K562 (cell line): ENCODE data around the gene NIPAL3. TPM values are rescaled to one million over a fixed set of nuclear protein-coding genes. Genes with fewer than 3 reads are reported as not detected.
A peak's percentile ranks its signal among the peaks of the same experiment; 100 is the strongest.

ENCODE experiments used
- ATAC-seq: fragments of 200-7000 bp; cut with Tn5 transposase; 3 replicates; pipeline ENCODE4 v1.9.1; 2020; ENCODE audit warnings: moderate library complexity
- BruUV-seq: library from RNA; stranded (reverse); fragments of 400-500 nt; replicated peaks from 2 replicates; lab custom pipeline; 2021; lab: Mats Ljungman, UMichigan
- CTCF ChIA-PET: fragments of 300-600 bp; formaldehyde crosslinking; extraction: SDS; loops from one replicate; lab custom pipeline; 2021; ENCODE audit warnings: low intra/inter-chr PET ratio; lab: Yijun Ruan, JAX
- POLR2A ChIA-PET: fragments of 300-600, 350-650 bp; sonication (Branson Sonifier 250); formaldehyde crosslinking; extraction: SDS; loops from one replicate; lab custom pipeline; 2021; ENCODE audit warnings: antibody characterized with exemption, inconsistent platforms; lab: Yijun Ruan, JAX
- DNase-seq, 4 experiments: peaks; one replicate each; pipeline versions ENCODE4 v3.0.0 to v3.0.0-alpha.2; 2011 to 2018; ENCODE audit warnings: low spot score in 3 of 4, mixed read lengths in 3 of 4; ENCODE audit errors: extremely low read depth in 1 of 4
- FAIRE-seq: peaks from 2 replicates; lab custom pipeline; 2011; peaks lifted over from hg19 to GRCh38; lab: Jason Lieb, UNC
- H2AFZ ChIP-seq: 2 replicates; pipeline ENCODE4 v1.6.0; 2011; ENCODE audit warnings: low read depth, low read length, control low read depth, inconsistent platforms
- H3K27ac ChIP-seq: fragments of 200-600 bp; 3 replicates; pipeline ENCODE4 v1.8.0; 2011; ENCODE audit warnings: low read depth, mild to moderate bottlenecking, control low read depth, inconsistent platforms, low read length, moderate library complexity, mixed read lengths; ENCODE audit errors: extremely low read depth
- H3K27me3 ChIP-seq, 2 experiments: fragments of 300-600 bp in 1 of 2; 2 replicates in 1 of 2; 3 replicates in 1 of 2; pipeline versions ENCODE4 v1.6.0 to v1.8.0; 2011; ENCODE audit warnings: inconsistent platforms in 2 of 2, low read length in 2 of 2, mild to moderate bottlenecking in 1 of 2, mixed read lengths in 1 of 2, moderate library complexity in 1 of 2; ENCODE audit not compliant: control insufficient read depth in 2 of 2, insufficient read depth in 2 of 2
- H3K36me3 ChIP-seq: fragments of 300-600 bp; 3 replicates; pipeline ENCODE4 v1.8.0; 2011; ENCODE audit warnings: mild to moderate bottlenecking, low read length, inconsistent platforms; ENCODE audit not compliant: control insufficient read depth, insufficient read depth
- H3K4me1 ChIP-seq, 2 experiments: fragments of 200-600 bp in 1 of 2; replicated peaks in 1 of 2; 2 replicates in 1 of 2; 3 replicates in 1 of 2; pipeline versions ENCODE4 v1.5.1 to v1.8.0; 2011; ENCODE audit warnings: inconsistent platforms in 2 of 2, low read length in 2 of 2, mild to moderate bottlenecking in 1 of 2, mixed read lengths in 1 of 2, moderate library complexity in 1 of 2; ENCODE audit not compliant: control insufficient read depth in 2 of 2, insufficient read depth in 2 of 2
- H3K4me2 ChIP-seq: 2 replicates; pipeline ENCODE4 v1.6.1; 2011; ENCODE audit warnings: low read length, control low read depth, inconsistent platforms, mixed read lengths; ENCODE audit not compliant: insufficient read depth
- H3K4me3 ChIP-seq: fragments of 200-600 bp; sonication (generic), shearing (Covaris generic); 2 replicates; pipeline ENCODE4 v1.5.1; 2016; ENCODE audit warnings: control low read depth, inconsistent platforms
- H3K79me2 ChIP-seq: fragments of 200-600 bp; 3 replicates; pipeline ENCODE4 v1.8.0; 2011; ENCODE audit warnings: low read length, inconsistent platforms; ENCODE audit not compliant: control insufficient read depth, insufficient read depth
- H3K9ac ChIP-seq, 2 experiments: 2 replicates each; pipeline versions ENCODE4 v1.6.0 to v1.6.1; 2011; ENCODE audit warnings: low read depth in 2 of 2, low read length in 2 of 2, control low read depth in 1 of 2, inconsistent platforms in 1 of 2, mild to moderate bottlenecking in 1 of 2, mixed read lengths in 1 of 2; ENCODE audit not compliant: insufficient read depth in 1 of 2
- H3K9me1 ChIP-seq: one replicate; pipeline ENCODE4 v1.6.0; 2011; ENCODE audit warnings: inconsistent platforms, mild to moderate bottlenecking, low read length, moderate library complexity; ENCODE audit not compliant: control insufficient read depth, insufficient read depth
- H3K9me3 ChIP-seq: replicated peaks from 2 replicates; pipeline ENCODE4 v1.5.1; 2011; ENCODE audit warnings: low read depth, low read length, inconsistent platforms; ENCODE audit not compliant: control insufficient read depth, insufficient read depth
- H4K20me1 ChIP-seq: replicated peaks from 2 replicates; pipeline ENCODE4 v1.6.1; 2011; ENCODE audit warnings: low read length, inconsistent platforms, mixed read lengths; ENCODE audit not compliant: control insufficient read depth, insufficient read depth
- CTCF ChIP-seq, 3 experiments: IDR thresholded peaks in 2 of 3; conservative IDR thresholded peaks in 1 of 3; 2 replicates each; pipeline ENCODE4 v1.5.1; 2011 to 2012; ENCODE audit warnings: low read length in 3 of 3, mild to moderate bottlenecking in 3 of 3, control low read depth in 2 of 3, improper control_type of control experiment in 1 of 3, inconsistent platforms in 1 of 3, low read depth in 1 of 3, mixed read lengths in 1 of 3, moderate library complexity in 1 of 3; ENCODE audit not compliant: insufficient read depth in 2 of 3
- WGBS: fragments of 100-300 bp; shearing (Covaris generic); methylation state at CpG from one replicate; pipeline ENCODE4 v1.1.6; 2016; ENCODE audit warnings: low coverage, mixed read lengths; ENCODE audit not compliant: insufficient coverage; ENCODE audit errors: missing lambda C conversion rate; 5-methylcytosine and 5-hydroxymethylcytosine counted together
- in situ Hi-C: fragments of 300-500 bp; cut with MboI; formaldehyde crosslinking; loops from 4 replicates; pipeline ENCODE4 v1.15.0; 2018; ENCODE audit warnings: inconsistent platforms, mixed read lengths
- intact Hi-C: fragments of 100-400 bp; cut with micrococcal nuclease; formaldehyde crosslinking; loops from 2 replicates; pipeline ENCODE4 v1.14.2; 2022
- polyA plus RNA-seq, 8 experiments: library from polyadenylated mRNA; depleted of rRNA in 4 of 8; stranded (reverse) in 5 of 8; unstranded in 3 of 8; fragments of >200 nt; fragmentation: Nextera tagmentation in 2 of 8; fragmentation: Illumina TruSeq in 1 of 8; extraction: Ambion mirVana in 2 of 8; extraction: Trizol in 1 of 8; gene quantifications; 2 replicates each; pipeline versions ENCODE4 v1.2.1 to v1.2.3, GENCODE V29; 2011 to 2014; ENCODE audit warnings: inconsistent platforms in 1 of 8, missing spikeins in 1 of 8
- total RNA-seq, 7 experiments: library from RNA; depleted of rRNA in 6 of 7; stranded (reverse); fragments of >200 nt in 6 of 7; fragmentation: Illumina TruSeq in 2 of 7; extraction: Trizol in 2 of 7; gene quantifications; 2 replicates each; pipeline versions ENCODE4 v1.2.1 to v1.2.3, GENCODE V29; 2011 to 2021; ENCODE audit warnings: low replicate concordance in 1 of 7
- TF ChIP-seq, protein P1 (sequence below): IDR thresholded peaks from 2 replicates; pipeline ENCODE4 v1.6.1; 2016; ENCODE audit warnings: missing genetic modification characterization, missing compliant biosample characterization

The NIPAL3 gene
- total and polyA plus RNA-seq, 9 of the 15 experiments (the other 6 are each of a cell fraction or from before 2014, with no cell fraction given): 10.5 to 26.3 (median 16.0) TPM

DNA sequence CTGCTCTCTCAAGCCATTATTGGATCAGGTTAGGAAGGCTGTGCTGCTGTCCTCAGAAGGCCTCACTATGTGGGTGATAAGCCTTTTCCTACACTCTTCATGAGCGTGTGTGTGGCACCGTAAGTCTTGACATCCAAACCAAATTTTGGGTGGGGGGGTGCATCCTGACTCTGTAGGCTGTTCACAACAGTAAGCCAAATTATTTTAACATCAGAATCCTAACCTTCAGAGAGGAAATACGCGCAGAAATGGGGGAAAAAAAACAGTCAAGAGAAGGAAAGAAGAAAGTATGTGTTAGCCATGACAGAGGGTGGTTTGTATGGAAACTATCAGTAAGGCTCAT, 23.0 kb upstream of the NIPAL3 start:
- POLR2A ChIA-PET: interaction anchor here (0.8 to 2.1 kb wide), 7 partner anchors 11 to 240 kb away, joined by 3 to 8 read pairs (median 4); partner anchors contain the start of gene STPG1
- Histone ChIP-seq H3K9ac (no peak overlapping the region), H3K27ac (no peak overlapping the region), H3K4me1 (no peaks in the 10 kb centered on the region), H3K4me2 (no peak overlapping the region), H3K27me3 (no peaks in the 10 kb centered on the region), H4K20me1 (0 out of 2 replicates have a peak, but pooled peaks cover 5% of the 10 kb centered on the region), H3K4me3 (no peak overlapping the region), H3K79me2 (no peaks in the 10 kb centered on the region), H3K9me1 (no peaks in the 10 kb centered on the region), H3K36me3 (no peaks in the 10 kb centered on the region), H3K9me3 (no peaks in the 10 kb centered on the region), H2AFZ (no peak overlapping the region)
- 47% methylated on average over 4 of the region's 4 CpGs for WGBS
- CTCF ChIA-PET: interaction anchor here (1.3 to 7.3 kb wide), 3 partner anchors 192 to 438 kb away, joined by 3 to 222 read pairs (median 5); no protein-coding TSS in a partner anchor
- in situ Hi-C loops (loop anchor here (5.0 kb wide), 1 partner anchor 190 kb away; no protein-coding TSS in a partner anchor), intact Hi-C loops (loop anchor here (2.0 kb wide), 1 partner anchor 322 kb away; no protein-coding TSS in a partner anchor)
- no TSS peak for BruUV-seq
- ATAC-seq (no peak), DNase-seq (no peak), FAIRE-seq (no peak)
- TF ChIP-seq, protein P1, sequence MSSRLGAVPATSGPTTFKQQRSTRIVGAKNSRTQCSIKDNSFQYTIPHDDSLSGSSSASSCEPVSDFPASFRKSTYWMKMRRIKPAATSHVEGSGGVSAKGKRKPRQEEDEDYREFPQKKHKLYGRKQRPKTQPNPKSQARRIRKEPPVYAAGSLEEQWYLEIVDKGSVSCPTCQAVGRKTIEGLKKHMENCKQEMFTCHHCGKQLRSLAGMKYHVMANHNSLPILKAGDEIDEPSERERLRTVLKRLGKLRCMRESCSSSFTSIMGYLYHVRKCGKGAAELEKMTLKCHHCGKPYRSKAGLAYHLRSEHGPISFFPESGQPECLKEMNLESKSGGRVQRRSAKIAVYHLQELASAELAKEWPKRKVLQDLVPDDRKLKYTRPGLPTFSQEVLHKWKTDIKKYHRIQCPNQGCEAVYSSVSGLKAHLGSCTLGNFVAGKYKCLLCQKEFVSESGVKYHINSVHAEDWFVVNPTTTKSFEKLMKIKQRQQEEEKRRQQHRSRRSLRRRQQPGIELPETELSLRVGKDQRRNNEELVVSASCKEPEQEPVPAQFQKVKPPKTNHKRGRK (tag): no peak
- 0 out of 6 replicates have a peak, but pooled peaks of 1 of the 3 experiments have one; percentile 11 for TF ChIP-seq CTCF (IDR thresholded peaks at IDR 0.05 in 2 of 3, conservative IDR thresholded peaks at IDR 0.05 in 1 of 3; ENCODE audit: insufficient read depth in 2 of 3, low read depth in 1 of 3, low read length in 3 of 3)
